HepG2 (cell line): ENCODE measurements around the gene IRAK2. TPM values are rescaled to one million over a fixed set of nuclear protein-coding genes. Genes with fewer than 3 reads are reported as not detected.

Experiments used
- ATAC-seq: fragments of 200-7000 bp; cut with Tn5 transposase; 3 replicates; pipeline ENCODE4 v1.9.1; 2020; ENCODE audit warnings: mild to moderate bottlenecking, moderate library complexity
- BruUV-seq: library from RNA; stranded (reverse); fragments of 400-500 nt; replicated peaks from 2 replicates; lab custom pipeline; 2021; lab: Mats Ljungman, UMichigan
- CTCF ChIA-PET: fragments of 300-600 bp; formaldehyde crosslinking; extraction: SDS; loops from one replicate; lab custom pipeline; 2021; ENCODE audit warnings: low total read pairs, inconsistent platforms, low intra/inter-chr PET ratio; lab: Yijun Ruan, JAX
- POLR2A ChIA-PET: fragments of 350-600 bp; sonication (Branson Sonifier 250); formaldehyde crosslinking; loops from one replicate; lab custom pipeline; 2020; ENCODE audit warnings: antibody characterized with exemption, inconsistent platforms; lab: Yijun Ruan, JAX
- DNase-seq: peaks from one replicate; pipeline ENCODE4 v3.0.0-alpha.2; 2015; ENCODE audit warnings: low spot score
- FAIRE-seq: peaks from 3 replicates; lab custom pipeline; 2011; peaks lifted over from hg19 to GRCh38; lab: Jason Lieb, UNC
- H2AFZ ChIP-seq: one replicate; pipeline ENCODE4 v1.6.1; 2011; ENCODE audit warnings: low read length, inconsistent platforms
- H3K27ac ChIP-seq: fragments of 300-600 bp; 3 replicates; pipeline ENCODE4 v1.8.0; 2011; ENCODE audit warnings: mixed run types, mild to moderate bottlenecking, mixed read lengths, low read length, inconsistent platforms; ENCODE audit not compliant: insufficient read depth; ENCODE audit errors: extremely low read length
- H3K27me3 ChIP-seq, 2 experiments: fragments of 200-600 bp in 1 of 2; 2 replicates in 1 of 2; 3 replicates in 1 of 2; pipeline versions ENCODE4 v1.6.0 to v1.8.0; 2011; ENCODE audit warnings: low read length in 2 of 2, mild to moderate bottlenecking in 2 of 2, moderate library complexity in 2 of 2, inconsistent platforms in 1 of 2; ENCODE audit not compliant: insufficient read depth in 2 of 2, control insufficient read depth in 1 of 2
- H3K36me3 ChIP-seq, 2 experiments: fragments of 200-600 bp in 1 of 2; replicated peaks in 1 of 2; 2 replicates in 1 of 2; 3 replicates in 1 of 2; pipeline versions ENCODE4 v1.5.1 to v1.8.0; 2011; ENCODE audit warnings: low read length in 2 of 2, inconsistent platforms in 1 of 2; ENCODE audit not compliant: insufficient read depth in 2 of 2, control insufficient read depth in 1 of 2
- H3K4me1 ChIP-seq: 2 replicates; pipeline ENCODE4 v1.5.1; 2012; ENCODE audit warnings: low read length, inconsistent platforms; ENCODE audit not compliant: insufficient read depth
- H3K4me2 ChIP-seq: 2 replicates; pipeline ENCODE4 v1.6.0; 2011; ENCODE audit warnings: low read depth, low read length, inconsistent platforms
- H3K4me3 ChIP-seq, 3 experiments: fragments of 200-600 bp in 1 of 3; sonication (generic), shearing (Covaris generic) in 1 of 3; replicated peaks in 1 of 3; 2 replicates each; pipeline ENCODE4 v1.5.1; 2011 to 2016; ENCODE audit warnings: low read length in 3 of 3, inconsistent platforms in 2 of 3, low read depth in 2 of 3, mild to moderate bottlenecking in 2 of 3, control low read depth in 1 of 3, mixed read lengths in 1 of 3; ENCODE audit not compliant: insufficient read depth in 1 of 3
- H3K79me2 ChIP-seq: one replicate; pipeline ENCODE4 v1.6.1; 2011; ENCODE audit warnings: low read length, inconsistent platforms; ENCODE audit not compliant: insufficient read depth
- H3K9ac ChIP-seq: 2 replicates; pipeline ENCODE4 v1.6.0; 2011; ENCODE audit warnings: mild to moderate bottlenecking, low read depth, low read length, inconsistent platforms; ENCODE audit not compliant: insufficient read depth
- H3K9me3 ChIP-seq: 2 replicates; pipeline ENCODE4 v1.5.1; 2012; ENCODE audit warnings: mild to moderate bottlenecking, low read length
- H4K20me1 ChIP-seq: 2 replicates; pipeline ENCODE4 v1.6.0; 2011; ENCODE audit warnings: inconsistent platforms, mild to moderate bottlenecking, low read length, moderate library complexity; ENCODE audit not compliant: insufficient read depth
- CEBPZ ChIP-seq: IDR thresholded peaks from 2 replicates; pipeline ENCODE4 v1.6.1; 2012; ENCODE audit warnings: low read length, improper control_type of control experiment
- DMTF1 ChIP-seq: sonication (generic); formaldehyde crosslinking; IDR thresholded peaks from 2 replicates; pipeline ENCODE4 v1.4.0; 2020; ENCODE audit warnings: mild to moderate bottlenecking, missing genetic modification reagents
- MEF2D ChIP-seq: sonication (generic); formaldehyde crosslinking; IDR thresholded peaks from 2 replicates; pipeline ENCODE4 v1.5.1; 2020; ENCODE audit warnings: mild to moderate bottlenecking, missing genetic modification reagents
- PCBP1 ChIP-seq: fragments of 200-400 bp; formaldehyde crosslinking; IDR thresholded peaks from 2 replicates; pipeline ENCODE4 v1.6.1; 2017; ENCODE audit warnings: mild to moderate bottlenecking, low read depth, low read length, borderline replicate concordance
- SNAPC2 ChIP-seq: sonication (generic); formaldehyde crosslinking; IDR thresholded peaks from 2 replicates; pipeline ENCODE4 v1.8.1; 2022; ENCODE audit warnings: mild to moderate bottlenecking, missing genetic modification reagents
- ZNF503 ChIP-seq: sonication (generic); formaldehyde crosslinking; IDR thresholded peaks from 2 replicates; pipeline ENCODE4 v1.4.0; 2020; ENCODE audit warnings: missing genetic modification reagents
- ZNF639 ChIP-seq: conservative IDR thresholded peaks from 2 replicates; pipeline ENCODE4 v1.6.1; 2018; ENCODE audit warnings: missing genetic modification reagents
- ZSCAN25 ChIP-seq: sonication (generic); formaldehyde crosslinking; IDR thresholded peaks from 2 replicates; pipeline ENCODE4 v1.8.0; 2022; ENCODE audit warnings: mild to moderate bottlenecking, missing genetic modification reagents
- WGBS: methylation state at CpG from one replicate; pipeline ENCODE4 v1.1.6; 2017; ENCODE audit warnings: low lambda C conversion rate; 5-methylcytosine and 5-hydroxymethylcytosine counted together
- in situ Hi-C: cut with HindIII; loops from 2 replicates; pipeline ENCODE4 v1.10.0; 2017; ENCODE audit warnings: low pct_unique_long_range_greater_than_20kb; ENCODE audit not compliant: extremely low pct_ligation_motif_present
- intact Hi-C: fragments of 100-400 bp; cut with micrococcal nuclease; formaldehyde crosslinking; loops from one replicate; pipeline ENCODE4 v1.10.0; 2022; ENCODE audit not compliant: unreplicated experiment
- polyA plus RNA-seq, 8 experiments: library from polyadenylated mRNA; depleted of rRNA in 3 of 8; stranded (reverse) in 7 of 8; unstranded in 1 of 8; fragments of >200 nt; fragmentation: Illumina TruSeq in 4 of 8; extraction: Trizol in 4 of 8; gene quantifications; 2 replicates each; pipeline versions ENCODE4 v1.2.1 to v1.2.3, GENCODE V29; 2011 to 2016; ENCODE audit warnings: low read depth in 4 of 8, missing spikeins in 1 of 8, mixed read lengths in 1 of 8; ENCODE audit not compliant: insufficient read depth in 1 of 8
- total RNA-seq, 5 experiments: library from RNA; depleted of rRNA; stranded (reverse); fragments of >200 nt; fragmentation: Illumina TruSeq; extraction: Trizol; gene quantifications; 2 replicates each; pipeline ENCODE4 v1.2.3, GENCODE V29; 2016; ENCODE audit warnings: low read depth in 1 of 5

The IRAK2 gene
- total and polyA plus RNA-seq, 2 of the 13 experiments (the other 11 are each of a cell fraction or from before 2014, with no cell fraction given): 13.1 to 23.3 TPM

GRCh38 chr3:10184250-10184649 is 19.5 kb downstream of the IRAK2 start:
- no peak for DNase-seq
- Histone ChIP-seq H3K4me2 (no peak overlapping the region), H3K4me3 (no peak overlapping the region), H3K79me2 (no peaks in the 10 kb centered on the region), H3K36me3 (peaks cover 17 to 55% of the 10 kb centered on the region in 2 experiments; a peak in 4 of 5 replicates), H3K9ac (no peak overlapping the region), H2AFZ (no peak overlapping the region), H4K20me1 (no peaks in the 10 kb centered on the region), H3K27me3 (no peaks in the 10 kb centered on the region), H3K9me3 (no peaks in the 10 kb centered on the region), H3K27ac (no peak overlapping the region), H3K4me1 (no peaks in the 10 kb centered on the region)
- WGBS: 95% methylated on average over 2 of the region's 2 CpGs
- no peak for FAIRE-seq
- CTCF ChIA-PET: no interaction called here
- intact Hi-C loops: no loop called here
- POLR2A ChIA-PET: no interaction called here
- no TSS peak for BruUV-seq
- in situ Hi-C loops: no loop called here
- ATAC-seq: no peak
- TF ChIP-seq DMTF1 (CRISPR knock-in tag): no peak
- no peak for TF ChIP-seq MEF2D (CRISPR knock-in tag)
- no peak for TF ChIP-seq CEBPZ
- no peak for TF ChIP-seq ZNF503 (CRISPR knock-in tag)
- no peak for TF ChIP-seq SNAPC2
- TF ChIP-seq ZNF639 (CRISPR knock-in tag): no peak
- no peak for TF ChIP-seq PCBP1
- TF ChIP-seq ZSCAN25 (CRISPR knock-in tag): no peak
